ENCODE data around the gene ZNF438. TPM values are rescaled to one million over a fixed set of nuclear protein-coding genes. Genes with fewer than 3 reads are reported as not detected.

ZNF438 gene
- total RNA-seq, 2 donors from 2014 or later: 2.7 to 4.3 TPM

GRCh38 chr10:31073996-31074721 lies 42.5 kb upstream of the ZNF438 start:
- intact Hi-C loops (cut with DNase I): no loop called here
- TF ChIP-seq CTCF (IDR thresholded peaks at IDR 0.05): no peak
- Histone ChIP-seq H3K27ac (no peak overlapping the region), H3K4me3 (no peak overlapping the region), H3K9ac (ENCODE audit: low read depth in 2 of 2, low read length in 2 of 2) (no peak overlapping the region), H3K9me3 (no peaks in the 10 kb centered on the region), H3K36me3 (no peaks in the 10 kb centered on the region), H3K4me1 (no peaks in the 10 kb centered on the region), H3K27me3 (no peaks in the 10 kb centered on the region)
- DNase-seq: no peak

- intact Hi-C loops (cut with DNase I): no loop called here
- H3K9ac ChIP-seq (ENCODE audit: low read depth in 2 of 2, low read length in 2 of 2): no peak overlapping the region
These were observed 41.5 kb upstream of the ZNF438 start for GRCh38 chr10:31073211-31073610.

GRCh38 chr10:31072451-31072850 lies 40.8 kb upstream of the ZNF438 start:
- TF ChIP-seq CTCF (IDR thresholded peaks at IDR 0.05): no peak
- Histone ChIP-seq H3K9me3 (no peaks in the 10 kb centered on the region), H3K36me3 (no peaks in the 10 kb centered on the region), H3K9ac (ENCODE audit: low read depth in 2 of 2, low read length in 2 of 2) (no peak overlapping the region), H3K4me3 (no peak overlapping the region), H3K27me3 (no peaks in the 10 kb centered on the region), H3K4me1 (no peaks in the 10 kb centered on the region), H3K27ac (no peak overlapping the region)
- intact Hi-C loops (cut with DNase I): no loop called here
- DNase-seq: no peak

More at GRCh38 chr10:31073211-31073610, 41.5 kb upstream of the ZNF438 start:
- H3K4me3 ChIP-seq: no peak overlapping the region
- H3K27me3 ChIP-seq: no peaks in the 10 kb centered on the region
- DNase-seq: no peak
- no peaks in the 10 kb centered on the region for H3K4me1 ChIP-seq
- no peaks in the 10 kb centered on the region for H3K36me3 ChIP-seq
- H3K9me3 ChIP-seq: no peaks in the 10 kb centered on the region
- H3K27ac ChIP-seq: no peak overlapping the region
- no peak for TF ChIP-seq CTCF (IDR thresholded peaks at IDR 0.05)

- Histone ChIP-seq H3K27ac (no peak overlapping the region), H3K27me3 (no peaks in the 10 kb centered on the region), H3K4me3 (no peak overlapping the region), H3K9me3 (no peaks in the 10 kb centered on the region), H3K36me3 (no peaks in the 10 kb centered on the region), H3K4me1 (no peaks in the 10 kb centered on the region), H3K9ac (ENCODE audit: low read depth in 2 of 2, low read length in 2 of 2) (no peak overlapping the region)
- DNase-seq: no peak
- no peak for TF ChIP-seq CTCF (IDR thresholded peaks at IDR 0.05)
- intact Hi-C loops (cut with DNase I): no loop called here
These were observed 39.8 kb upstream of the ZNF438 start for GRCh38 chr10:31071232-31072005.

- no peak for TF ChIP-seq CTCF (IDR thresholded peaks at IDR 0.05)
- intact Hi-C loops (cut with DNase I): no loop called here
- DNase-seq: no peak
- Histone ChIP-seq H3K4me3 (no peak overlapping the region), H3K9ac (ENCODE audit: low read depth in 2 of 2, low read length in 2 of 2) (no peak overlapping the region), H3K27ac (no peak overlapping the region), H3K27me3 (no peaks in the 10 kb centered on the region), H3K9me3 (no peaks in the 10 kb centered on the region), H3K4me1 (no peaks in the 10 kb centered on the region), H3K36me3 (no peaks in the 10 kb centered on the region)
These were observed 39.0 kb upstream of the ZNF438 start for GRCh38 chr10:31070691-31071090.
